BLaER1 (cell line): Measurements from ENCODE around the gene RFWD3.

Source experiments
- H3K27ac ChIP-seq: shearing (Covaris generic); formaldehyde crosslinking; 2 replicates; pipeline ENCODE4 v1.8.1; 2022
- H3K27me3 ChIP-seq: shearing (Covaris generic); formaldehyde crosslinking; 2 replicates; pipeline ENCODE4 v1.8.1; 2022
- H3K36me3 ChIP-seq: shearing (Covaris generic); formaldehyde crosslinking; 2 replicates; pipeline ENCODE4 v1.8.1; 2022
- H3K4me1 ChIP-seq: shearing (Covaris generic); formaldehyde crosslinking; 2 replicates; pipeline ENCODE4 v1.8.1; 2022
- H3K4me2 ChIP-seq: shearing (Covaris generic); formaldehyde crosslinking; 2 replicates; pipeline ENCODE4 v1.8.1; 2022
- H3K4me3 ChIP-seq: shearing (Covaris generic); formaldehyde crosslinking; 2 replicates; pipeline ENCODE4 v1.8.1; 2022
- H3K9ac ChIP-seq: shearing (Covaris generic); formaldehyde crosslinking; 2 replicates; pipeline ENCODE4 v1.8.1; 2022
- H3K9me3 ChIP-seq: shearing (Covaris generic); formaldehyde crosslinking; 2 replicates; pipeline ENCODE4 v1.8.1; 2022
- H4K20me1 ChIP-seq: shearing (Covaris generic); formaldehyde crosslinking; 2 replicates; pipeline ENCODE4 v1.8.1; 2022
- Cebpa-rat ChIP-seq: shearing (Covaris generic); IDR thresholded peaks from 2 replicates; pipeline ENCODE4 v1.8.1; 2022

Gene RFWD3

DNA sequence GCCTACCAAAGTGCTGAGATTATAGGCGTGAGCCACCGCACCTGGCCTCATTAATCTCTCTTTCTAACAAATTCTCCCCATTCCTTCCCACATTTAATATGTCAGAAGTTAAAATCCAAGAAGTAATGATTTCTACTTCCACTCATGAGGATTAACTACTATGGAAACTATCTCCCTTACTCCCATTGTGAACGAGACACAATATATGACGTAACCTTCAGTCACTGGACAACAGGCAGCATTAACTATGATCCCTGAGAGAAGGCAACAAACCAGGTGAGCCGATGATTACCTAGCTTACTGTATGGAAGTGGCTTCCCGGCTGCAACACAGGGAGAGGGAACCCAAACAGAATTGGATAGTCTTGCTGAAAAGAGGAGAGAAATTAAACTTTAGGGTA lies 79.7 kb downstream of the RFWD3 start:
- H3K4me2 ChIP-seq, result peak overlapping the region; percentile 47
- peak overlapping the region; percentile 74 for H3K27ac ChIP-seq
- H3K4me1 ChIP-seq, result peaks cover 80% of the 10 kb centered on the region
- TF ChIP-seq Cebpa-rat, result no peak
- H4K20me1 ChIP-seq, result peaks cover 26% of the 10 kb centered on the region
- H3K27me3 ChIP-seq, result no peaks in the 10 kb centered on the region
- H3K4me3 ChIP-seq, result no peak overlapping the region
- no peaks in the 10 kb centered on the region for H3K9me3 ChIP-seq
- peaks cover 36% of the 10 kb centered on the region for H3K36me3 ChIP-seq
- H3K9ac ChIP-seq, result no peak overlapping the region

DNA sequence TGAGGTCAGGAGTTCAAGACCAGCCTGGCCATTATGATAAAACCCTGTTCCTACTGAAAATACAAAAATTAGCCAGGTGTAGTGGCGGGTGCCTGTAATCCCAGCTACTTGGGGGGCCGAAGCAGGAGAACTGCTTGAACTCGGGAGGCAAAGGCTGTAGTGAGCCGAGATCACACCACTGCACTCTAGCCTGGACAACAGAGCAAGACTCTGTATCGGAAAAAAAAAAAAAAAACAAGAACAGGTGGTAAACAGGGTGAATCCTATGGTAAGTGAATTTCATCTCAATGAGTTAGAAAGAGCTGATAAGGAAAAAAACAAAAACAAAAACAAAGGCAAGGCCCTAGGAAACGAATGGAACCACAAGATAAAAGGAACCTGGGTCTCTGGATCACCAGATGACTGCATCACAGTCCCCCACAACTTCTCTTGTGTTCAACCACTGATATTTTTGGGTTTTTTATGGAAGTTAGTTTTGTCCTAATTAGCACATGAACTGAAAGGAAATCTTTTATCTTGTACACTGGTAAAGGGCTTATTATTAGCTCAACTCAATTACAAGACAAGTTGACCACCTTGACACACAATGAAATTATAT lies 80.7 kb downstream of the RFWD3 start:
- Histone ChIP-seq H4K20me1 (peaks cover 16% of the 10 kb centered on the region), H3K9me3 (no peaks in the 10 kb centered on the region), H3K4me1 (peaks cover 90% of the 10 kb centered on the region), H3K36me3 (peaks cover 35% of the 10 kb centered on the region), H3K9ac (no peak overlapping the region), H3K27ac (peak overlapping the region; percentile 74), H3K4me3 (no peak overlapping the region), H3K4me2 (peak overlapping the region; percentile 47), H3K27me3 (no peaks in the 10 kb centered on the region)
- no peak for TF ChIP-seq Cebpa-rat

GRCh38 chr16:74583926-74584666 lies 82.6 kb downstream of the RFWD3 start:
- 0 out of 2 replicates have a peak, but pooled peaks cover 1% of the 10 kb centered on the region for H4K20me1 ChIP-seq
- peaks cover 98% of the 10 kb centered on the region for H3K4me1 ChIP-seq

DNA sequence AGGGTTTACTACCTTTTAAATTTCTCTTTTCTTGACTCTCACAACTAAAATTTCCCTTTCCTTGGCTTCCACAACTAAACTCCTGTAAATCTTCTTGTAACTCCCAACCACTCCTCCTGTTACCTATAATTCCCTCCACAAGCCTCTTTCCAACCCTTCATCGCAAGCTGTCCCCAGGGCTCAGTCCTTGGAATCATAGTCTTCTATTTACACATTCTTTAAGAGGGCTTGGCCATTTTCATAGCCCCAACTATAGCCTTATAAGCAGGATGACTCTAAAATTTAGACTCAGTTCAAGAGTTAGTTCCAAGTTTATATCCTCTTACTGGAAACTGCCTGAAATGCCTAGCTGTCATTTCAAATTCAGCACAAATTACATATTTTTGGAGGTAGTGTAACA lies 83.7 kb downstream of the RFWD3 start:
- Histone ChIP-seq H3K27ac (peak overlapping the region; percentile 74), H3K4me2 (peak overlapping the region; percentile 42)

More at GRCh38 chr16:74583926-74584666, 82.6 kb downstream of the RFWD3 start:
- no peak overlapping the region for H3K9ac ChIP-seq
- no peak overlapping the region for H3K4me3 ChIP-seq
- peak overlapping the region; percentile 42 for H3K4me2 ChIP-seq
- peaks cover 22% of the 10 kb centered on the region for H3K36me3 ChIP-seq
- H3K27me3 ChIP-seq, result no peaks in the 10 kb centered on the region
- H3K27ac ChIP-seq, result peak overlapping the region; percentile 74
- no peak for TF ChIP-seq Cebpa-rat
- no peaks in the 10 kb centered on the region for H3K9me3 ChIP-seq

DNA sequence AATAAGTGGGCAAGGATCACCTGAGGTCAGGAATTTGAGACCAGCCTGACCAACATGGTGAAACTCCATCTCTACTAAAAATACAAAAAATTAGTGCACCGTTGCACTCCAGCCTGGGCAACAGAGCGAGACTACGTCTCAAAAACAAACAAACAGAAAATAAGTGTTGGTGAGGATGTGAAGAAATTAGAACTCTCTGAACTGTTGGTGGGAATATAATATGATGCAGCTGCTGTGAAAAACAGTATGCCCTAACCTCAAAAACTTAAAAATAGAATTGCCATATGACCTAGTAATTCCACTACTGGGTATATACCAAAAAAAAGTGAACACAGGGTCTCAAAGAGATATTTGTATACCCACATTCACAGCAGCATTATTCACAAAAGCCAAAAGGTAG lies 85.8 kb downstream of the RFWD3 start:
- Histone ChIP-seq H3K36me3 (no peaks in the 10 kb centered on the region; the same call in 1 of the 2 replicates), H4K20me1 (no peaks in the 10 kb centered on the region), H3K4me1 (peaks cover 100% of the 10 kb centered on the region), H3K9ac (peak overlapping the region; percentile 63), H3K4me2 (peak overlapping the region; percentile 82), H3K9me3 (no peaks in the 10 kb centered on the region), H3K4me3 (peak overlapping the region; percentile 26; the same call in 1 of the 2 replicates), H3K27me3 (no peaks in the 10 kb centered on the region), H3K27ac (peak overlapping the region; percentile 74)
- no peak for TF ChIP-seq Cebpa-rat

More for the DNA sequence above, 83.7 kb downstream of the RFWD3 start:
- TF ChIP-seq Cebpa-rat, result no peak
- H3K9ac ChIP-seq, result no peak overlapping the region
- no peak overlapping the region for H3K4me3 ChIP-seq
- H3K4me1 ChIP-seq, result peaks cover 98% of the 10 kb centered on the region
- no peaks in the 10 kb centered on the region for H4K20me1 ChIP-seq
- H3K9me3 ChIP-seq, result no peaks in the 10 kb centered on the region
- H3K27me3 ChIP-seq, result no peaks in the 10 kb centered on the region
- peaks cover 12% of the 10 kb centered on the region for H3K36me3 ChIP-seq

DNA sequence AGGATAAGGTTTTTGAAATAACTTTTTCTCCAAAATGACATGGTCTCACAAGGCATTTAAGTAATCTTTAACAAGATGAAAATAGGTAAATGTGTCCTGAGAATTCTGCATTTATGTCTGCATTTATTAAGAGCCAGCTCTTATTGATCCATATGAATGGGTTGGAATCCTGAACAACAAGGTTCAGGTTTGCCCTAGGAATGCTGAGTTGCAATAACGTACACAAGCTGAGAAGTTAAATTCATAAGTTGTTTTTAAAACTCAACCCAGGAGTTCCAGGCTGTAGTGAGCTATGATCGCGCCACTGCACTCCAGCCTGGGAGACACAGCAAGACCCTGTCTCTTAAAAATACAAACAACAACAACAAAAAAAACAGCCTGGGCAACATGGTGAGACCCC lies 87.8 kb downstream of the RFWD3 start:
- peaks cover 97% of the 10 kb centered on the region for H3K4me1 ChIP-seq
- TF ChIP-seq Cebpa-rat, result no peak
- no peaks in the 10 kb centered on the region; the same call in 1 of the 2 replicates for H3K36me3 ChIP-seq
- peaks cover 8% of the 10 kb centered on the region for H4K20me1 ChIP-seq
- H3K27me3 ChIP-seq, result no peaks in the 10 kb centered on the region
- no peak overlapping the region for H3K9ac ChIP-seq
- no peaks in the 10 kb centered on the region for H3K9me3 ChIP-seq
- no peak overlapping the region for H3K4me3 ChIP-seq
- peak overlapping the region; percentile 82 for H3K4me2 ChIP-seq
- H3K27ac ChIP-seq, result peak overlapping the region; percentile 74

- Histone ChIP-seq H3K36me3 (no peaks in the 10 kb centered on the region; the same call in 1 of the 2 replicates), H3K4me3 (no peak overlapping the region), H3K4me2 (peak overlapping the region; percentile 82), H3K9me3 (no peaks in the 10 kb centered on the region), H3K4me1 (peaks cover 97% of the 10 kb centered on the region), H4K20me1 (peaks cover 12% of the 10 kb centered on the region), H3K27ac (peak overlapping the region; percentile 74), H3K27me3 (no peaks in the 10 kb centered on the region), H3K9ac (no peak overlapping the region)
- TF ChIP-seq Cebpa-rat, result no peak
Measured at GRCh38 chr16:74578433-74578832, 88.2 kb downstream of the RFWD3 start.

GRCh38 chr16:74577882-74578366 lies 88.8 kb downstream of the RFWD3 start:
- Histone ChIP-seq H3K9me3 (no peaks in the 10 kb centered on the region), H3K4me3 (no peak overlapping the region), H3K4me1 (peaks cover 97% of the 10 kb centered on the region), H3K4me2 (peak overlapping the region; percentile 82), H3K9ac (no peak overlapping the region), H3K27me3 (no peaks in the 10 kb centered on the region), H3K36me3 (no peaks in the 10 kb centered on the region; the same call in 1 of the 2 replicates), H4K20me1 (peaks cover 17% of the 10 kb centered on the region), H3K27ac (peak overlapping the region; percentile 74)
- TF ChIP-seq Cebpa-rat, result no peak

GRCh38 chr16:74575807-74576643 lies 90.7 kb downstream of the RFWD3 start:
- H3K27me3 ChIP-seq, result no peaks in the 10 kb centered on the region

More at GRCh38 chr16:74575807-74576643, 90.7 kb downstream of the RFWD3 start:
- peak overlapping the region; percentile 74; the same call in 1 of the 2 replicates for H3K27ac ChIP-seq
- no peaks in the 10 kb centered on the region for H3K9me3 ChIP-seq
- H3K4me1 ChIP-seq, result peaks cover 90% of the 10 kb centered on the region
- H3K4me2 ChIP-seq, result peak overlapping the region; percentile 7
- no peak for TF ChIP-seq Cebpa-rat
- H3K4me3 ChIP-seq, result no peak overlapping the region
- H3K36me3 ChIP-seq, result peaks cover 4% of the 10 kb centered on the region; the same call in 1 of the 2 replicates
- H4K20me1 ChIP-seq, result peaks cover 36% of the 10 kb centered on the region
- no peak overlapping the region for H3K9ac ChIP-seq
